IPS-15b (cell line): Measurements from ENCODE around the gene C5.
"Not testable (repeated sequence)": the region's sequence is repeated elsewhere in the genome, so short reads cannot be mapped to it uniquely, and the experiment has no call there.

Source experiments
- H3K27me3 ChIP-seq: one replicate; pipeline ENCODE4 v1.6.1; 2013; ENCODE audit warnings: low read length; ENCODE audit not compliant: control insufficient read depth, insufficient read depth
- H3K36me3 ChIP-seq: one replicate; pipeline ENCODE4 v1.6.1; 2013; ENCODE audit warnings: low read length; ENCODE audit not compliant: control insufficient read depth, insufficient read depth
- H3K4me1 ChIP-seq: one replicate; pipeline ENCODE4 v1.6.1; 2013; ENCODE audit warnings: mild to moderate bottlenecking, low read length; ENCODE audit not compliant: control insufficient read depth, insufficient read depth
- H3K4me3 ChIP-seq: one replicate; pipeline ENCODE4 v1.5.1; 2013; ENCODE audit warnings: low read depth, low read length
- H3K9ac ChIP-seq: one replicate; pipeline ENCODE4 v1.6.1; 2013; ENCODE audit warnings: low read depth, mild to moderate bottlenecking, low read length
- H3K9me3 ChIP-seq: one replicate; pipeline ENCODE4 v1.6.1; 2013; ENCODE audit warnings: mild to moderate bottlenecking, low read length; ENCODE audit not compliant: control insufficient read depth, insufficient read depth

Gene C5

GRCh38 chr9:121038804-121039203, 11.3 kb downstream of the C5 start:
- Histone ChIP-seq H3K9ac (no peak overlapping the region), H3K4me1 (no peaks in the 10 kb centered on the region), H3K4me3 (no peak overlapping the region), H3K36me3 (no peaks in the 10 kb centered on the region), H3K27me3 (no peaks in the 10 kb centered on the region), H3K9me3 (no peaks in the 10 kb centered on the region)

DNA sequence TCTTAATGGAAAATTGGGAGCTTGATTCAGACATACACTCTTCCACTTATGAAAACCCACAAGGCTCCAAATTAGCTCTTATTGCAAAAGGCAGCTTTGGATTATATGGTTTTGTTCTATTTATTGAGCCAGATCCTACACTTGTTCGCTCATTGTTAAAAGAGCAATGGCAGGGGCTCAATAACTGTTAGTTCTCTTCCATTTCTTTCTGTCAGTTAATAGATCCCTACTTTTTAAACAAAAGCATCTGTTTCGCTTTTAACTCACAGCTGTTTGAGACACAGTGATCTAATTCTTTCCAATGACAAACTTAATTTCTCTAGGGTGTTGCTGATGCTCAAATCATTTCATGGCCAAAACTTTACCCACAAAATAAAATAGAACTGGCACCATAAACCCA, 11.7 kb downstream of the C5 start:
- no peak overlapping the region for H3K9ac ChIP-seq
- no peaks in the 10 kb centered on the region for H3K4me1 ChIP-seq
- no peaks in the 10 kb centered on the region for H3K27me3 ChIP-seq
- H3K36me3 ChIP-seq = no peaks in the 10 kb centered on the region
- H3K9me3 ChIP-seq = no peaks in the 10 kb centered on the region
- no peak overlapping the region for H3K4me3 ChIP-seq

DNA sequence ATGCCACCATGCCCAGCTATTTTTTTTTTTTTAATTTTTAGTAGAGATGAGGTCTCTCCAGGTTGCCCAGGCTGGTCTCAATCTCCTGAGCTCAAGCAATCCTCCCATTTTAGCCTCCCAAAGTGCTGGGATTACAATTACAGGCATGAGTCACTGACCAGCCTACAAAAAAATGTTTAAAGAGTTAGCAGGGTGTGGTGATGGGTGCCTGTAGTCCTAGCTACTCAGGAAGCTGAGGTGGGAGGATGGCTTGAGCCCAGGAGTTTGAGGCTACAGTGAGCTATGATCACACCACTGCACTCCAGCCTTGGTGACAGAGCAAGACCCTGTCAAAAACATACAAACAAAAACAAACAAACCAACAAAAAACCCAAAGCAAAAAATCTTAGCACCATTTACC, 14.4 kb downstream of the C5 start:
- H3K27me3 ChIP-seq, H3K9ac ChIP-seq, H3K4me1 ChIP-seq, H3K36me3 ChIP-seq, H3K9me3 ChIP-seq, H3K4me3 ChIP-seq: not testable (repeated sequence)

- H3K9me3 ChIP-seq = no peaks in the 10 kb centered on the region
- H3K4me1 ChIP-seq = no peaks in the 10 kb centered on the region
- no peaks in the 10 kb centered on the region for H3K27me3 ChIP-seq
- H3K36me3 ChIP-seq = no peaks in the 10 kb centered on the region
- H3K9ac ChIP-seq = no peak overlapping the region
- no peak overlapping the region for H3K4me3 ChIP-seq
Measured at GRCh38 chr9:121034529-121034928, 15.5 kb downstream of the C5 start.

DNA sequence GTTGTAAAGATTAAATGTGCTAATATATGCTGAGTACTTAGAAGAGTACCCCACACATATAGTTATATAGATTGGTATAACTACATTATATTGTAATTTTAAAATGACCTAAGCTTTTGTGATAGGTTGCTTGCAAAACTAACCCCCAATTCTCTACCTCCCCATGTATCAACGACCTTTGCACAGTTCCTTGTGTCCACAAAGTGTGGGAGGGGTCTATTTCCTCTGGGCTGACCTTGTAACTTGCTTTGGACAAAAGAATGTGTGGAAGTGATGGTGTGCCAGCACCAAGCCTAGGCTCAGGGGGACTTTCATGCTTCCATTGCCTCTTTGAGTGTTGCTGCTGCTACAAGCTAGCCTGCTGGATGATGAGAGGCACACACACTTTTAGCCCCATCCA, 20.6 kb downstream of the C5 start:
- H3K36me3 ChIP-seq = no peaks in the 10 kb centered on the region
- no peak overlapping the region for H3K4me3 ChIP-seq
- no peak overlapping the region for H3K9ac ChIP-seq
- no peaks in the 10 kb centered on the region for H3K4me1 ChIP-seq
- no peaks in the 10 kb centered on the region for H3K9me3 ChIP-seq
- H3K27me3 ChIP-seq = no peaks in the 10 kb centered on the region

- not testable (repeated sequence) for H3K27me3 ChIP-seq, H3K4me1 ChIP-seq, H3K9me3 ChIP-seq, H3K36me3 ChIP-seq, H3K9ac ChIP-seq, H3K4me3 ChIP-seq
Measured at GRCh38 chr9:121028285-121028684, 21.8 kb downstream of the C5 start.

DNA sequence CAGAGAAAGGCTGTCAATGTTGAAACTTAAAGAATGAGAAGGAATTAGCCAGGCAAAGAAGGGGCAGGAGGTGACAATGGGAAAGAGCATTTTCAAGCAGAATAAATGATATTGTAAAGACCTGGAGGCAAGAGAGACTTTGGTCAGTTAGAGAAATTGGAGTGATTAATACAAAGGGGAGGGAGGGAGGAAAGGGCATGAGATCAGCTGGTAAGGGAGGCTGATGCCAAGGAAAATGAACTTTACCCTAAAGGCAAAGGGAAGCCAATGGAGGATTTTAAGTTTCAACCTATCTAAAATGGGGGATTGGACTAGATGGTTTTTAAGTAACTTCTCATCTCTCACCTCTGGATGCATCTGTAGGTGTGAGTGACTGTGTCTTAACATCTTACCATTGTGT, 23.3 kb downstream of the C5 start:
- Histone ChIP-seq H3K4me1 (no peaks in the 10 kb centered on the region), H3K27me3 (no peaks in the 10 kb centered on the region), H3K4me3 (no peak overlapping the region), H3K36me3 (no peaks in the 10 kb centered on the region), H3K9me3 (no peaks in the 10 kb centered on the region), H3K9ac (no peak overlapping the region)

DNA sequence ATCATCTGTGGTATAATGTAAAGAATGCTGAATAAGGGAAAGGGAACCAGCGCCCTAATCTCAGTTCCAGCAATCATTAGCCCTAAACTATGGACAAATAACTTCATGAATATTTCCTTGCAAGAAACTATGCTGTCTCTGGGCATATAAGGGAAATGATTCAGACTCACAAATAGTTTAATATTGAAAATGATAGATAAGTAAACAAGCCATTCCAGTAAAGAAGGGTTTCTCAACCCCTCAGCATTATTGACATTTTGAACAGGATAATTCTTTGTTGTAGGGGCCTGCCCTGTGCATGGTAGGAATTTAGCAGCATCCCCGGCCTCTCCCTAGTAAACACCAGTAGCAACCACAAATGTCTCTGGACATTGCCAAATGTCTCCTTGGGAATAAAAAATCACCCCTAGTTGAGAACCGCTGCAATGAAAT, 23.8 kb downstream of the C5 start:
- H3K27me3 ChIP-seq = no peaks in the 10 kb centered on the region
- no peak overlapping the region for H3K9ac ChIP-seq

DNA sequence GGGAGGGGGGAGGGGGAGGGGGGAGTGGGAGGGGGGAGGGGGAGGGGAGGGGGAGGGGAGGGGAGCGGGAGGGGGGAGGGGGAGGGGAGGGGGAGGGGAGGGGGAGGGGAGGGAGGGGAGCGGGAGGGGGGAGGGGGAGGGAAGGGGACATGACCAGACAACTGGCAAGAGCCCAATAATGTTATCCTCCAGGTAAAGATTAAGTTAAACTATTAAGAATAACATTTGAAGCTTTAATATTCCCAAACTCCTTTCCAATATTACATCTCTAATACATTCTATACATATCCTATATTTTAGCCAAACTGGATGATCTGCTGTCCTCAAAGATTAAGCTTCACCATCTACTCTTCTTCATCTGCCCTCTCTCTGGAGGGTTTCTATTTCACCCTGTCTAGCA, 25.8 kb downstream of the C5 start:
- Histone ChIP-seq H3K9me3 (no peaks in the 10 kb centered on the region), H3K4me3 (no peak overlapping the region), H3K27me3 (no peaks in the 10 kb centered on the region), H3K36me3 (no peaks in the 10 kb centered on the region), H3K9ac (no peak overlapping the region), H3K4me1 (no peaks in the 10 kb centered on the region)

More for the DNA sequence above, 23.8 kb downstream of the C5 start:
- Histone ChIP-seq H3K9me3 (no peaks in the 10 kb centered on the region), H3K4me1 (no peaks in the 10 kb centered on the region), H3K4me3 (no peak overlapping the region), H3K36me3 (no peaks in the 10 kb centered on the region)

DNA sequence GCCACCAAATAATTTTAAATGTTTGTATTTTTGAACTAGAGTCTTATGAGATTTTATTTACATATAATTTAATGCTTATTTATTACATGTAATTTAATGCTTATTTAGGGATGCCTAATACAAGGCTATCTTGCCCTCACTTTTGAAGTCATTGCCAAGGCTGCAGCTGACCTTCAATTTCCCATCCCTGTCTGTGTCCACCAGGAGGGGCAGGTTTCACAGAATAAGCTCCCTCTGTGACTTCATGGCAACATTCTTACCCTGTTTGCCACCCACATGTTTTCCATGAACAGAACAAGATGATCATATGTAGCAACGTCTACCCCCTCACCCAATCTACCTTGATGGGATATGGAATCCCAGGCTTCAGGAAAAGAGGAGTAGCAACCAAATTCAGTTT, 27.0 kb downstream of the C5 start:
- no peaks in the 10 kb centered on the region for H3K4me1 ChIP-seq
- no peaks in the 10 kb centered on the region for H3K9me3 ChIP-seq
- H3K4me3 ChIP-seq = no peak overlapping the region
- no peak overlapping the region for H3K9ac ChIP-seq
- H3K27me3 ChIP-seq = no peaks in the 10 kb centered on the region
- H3K36me3 ChIP-seq = no peaks in the 10 kb centered on the region

GRCh38 chr9:121021301-121021700, 28.8 kb downstream of the C5 start:
- Histone ChIP-seq H3K4me3 (no peak overlapping the region), H3K36me3 (no peaks in the 10 kb centered on the region), H3K9ac (no peak overlapping the region), H3K4me1 (no peaks in the 10 kb centered on the region), H3K9me3 (no peaks in the 10 kb centered on the region), H3K27me3 (no peaks in the 10 kb centered on the region)

DNA sequence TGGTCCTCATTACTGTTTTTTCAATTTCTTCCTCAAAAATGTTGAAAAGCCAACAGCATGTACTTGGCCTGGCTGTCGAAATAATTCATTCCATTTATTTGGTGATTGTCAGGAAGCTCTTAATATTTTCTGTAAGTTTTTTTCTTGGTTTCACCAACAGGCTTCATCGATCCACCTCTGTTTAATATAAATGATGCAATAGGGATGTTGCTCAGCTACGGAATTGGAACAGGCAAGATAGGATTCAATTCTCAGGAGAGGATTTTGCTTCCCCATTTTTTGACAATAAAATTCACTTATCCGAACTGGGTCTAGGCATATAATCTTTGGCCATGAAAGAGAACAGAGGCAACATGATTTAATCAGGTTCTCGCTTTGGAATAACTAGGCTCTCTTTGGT, 30.8 kb downstream of the C5 start:
- Histone ChIP-seq H3K9ac (no peak overlapping the region), H3K27me3 (no peaks in the 10 kb centered on the region), H3K4me3 (no peak overlapping the region), H3K36me3 (no peaks in the 10 kb centered on the region), H3K4me1 (no peaks in the 10 kb centered on the region), H3K9me3 (no peaks in the 10 kb centered on the region)

GRCh38 chr9:121013911-121014310, 36.2 kb downstream of the C5 start:
- Histone ChIP-seq H3K9me3 (no peaks in the 10 kb centered on the region), H3K9ac (no peak overlapping the region), H3K27me3 (no peaks in the 10 kb centered on the region), H3K4me3 (no peak overlapping the region), H3K36me3 (no peaks in the 10 kb centered on the region), H3K4me1 (no peaks in the 10 kb centered on the region)
